Hippocampal formation (tissue), 2 donors: ENCODE measurements around the gene LOXHD1.

Source experiments
- DNase-seq, 2 donors: peaks; one replicate each; lab custom pipeline; 2025; lab: John Stamatoyannopoulos, UW

The LOXHD1 gene

DNA sequence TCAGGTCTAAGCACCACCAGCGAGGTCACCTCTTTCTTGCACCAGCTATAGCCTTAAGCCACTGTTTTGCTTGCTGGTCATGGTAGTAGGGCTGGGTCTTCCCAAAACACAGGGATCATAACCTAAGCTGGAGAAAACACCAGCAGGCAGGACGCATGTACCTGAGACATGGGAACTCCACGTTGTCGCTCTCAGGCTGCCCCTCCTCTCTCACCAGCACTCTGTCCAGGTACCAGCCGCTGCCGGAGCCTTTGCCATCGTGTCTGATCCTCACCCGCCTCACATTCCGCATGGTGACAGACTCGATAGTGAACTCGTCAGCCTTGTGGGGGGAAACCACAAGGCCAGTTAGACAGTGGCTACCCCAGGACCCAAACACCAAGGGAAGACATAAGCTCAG is 79.5 kb downstream of the LOXHD1 start:
- DNase-seq, result no peak

DNA sequence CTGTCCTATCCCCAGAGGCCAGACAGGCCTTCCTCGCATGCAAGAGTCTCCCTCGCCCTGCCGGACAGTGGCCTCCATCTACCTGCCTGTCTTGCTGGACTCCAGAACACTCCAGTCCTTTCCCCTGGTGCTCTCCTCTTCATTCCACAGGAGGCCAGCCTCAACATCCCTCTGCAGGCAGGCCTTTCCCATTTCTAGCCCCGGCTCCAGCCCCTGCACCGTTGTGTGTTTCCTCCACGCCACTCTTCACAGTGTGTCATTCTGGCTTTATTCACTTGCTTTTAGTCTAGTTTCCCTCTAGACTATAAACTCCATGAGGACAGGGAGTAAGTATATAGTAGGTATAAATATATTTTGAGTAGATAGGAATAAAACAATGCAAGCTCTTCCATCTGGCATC is 81.2 kb downstream of the LOXHD1 start:
- DNase-seq, result no peak

DNA sequence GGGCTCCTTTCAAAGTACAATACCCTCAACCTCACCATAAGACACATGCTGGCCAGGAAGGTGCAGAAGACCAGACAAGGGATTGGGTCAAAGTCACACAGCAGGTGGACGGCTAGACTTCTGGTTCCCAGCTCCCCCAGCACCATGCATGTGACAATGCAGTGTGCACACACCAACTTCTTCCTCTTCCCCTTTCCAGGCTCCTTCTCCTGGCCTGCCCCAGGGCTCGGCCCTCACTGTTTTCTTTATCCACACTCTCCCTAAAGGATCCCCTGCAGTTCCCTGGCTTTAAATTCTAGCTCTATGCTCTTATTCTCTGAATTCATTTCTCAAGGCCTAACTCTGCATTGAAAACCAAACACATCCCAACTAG is 82.3 kb downstream of the LOXHD1 start:
- DNase-seq, result peak in 1 of 2 donors; percentile 2

DNA sequence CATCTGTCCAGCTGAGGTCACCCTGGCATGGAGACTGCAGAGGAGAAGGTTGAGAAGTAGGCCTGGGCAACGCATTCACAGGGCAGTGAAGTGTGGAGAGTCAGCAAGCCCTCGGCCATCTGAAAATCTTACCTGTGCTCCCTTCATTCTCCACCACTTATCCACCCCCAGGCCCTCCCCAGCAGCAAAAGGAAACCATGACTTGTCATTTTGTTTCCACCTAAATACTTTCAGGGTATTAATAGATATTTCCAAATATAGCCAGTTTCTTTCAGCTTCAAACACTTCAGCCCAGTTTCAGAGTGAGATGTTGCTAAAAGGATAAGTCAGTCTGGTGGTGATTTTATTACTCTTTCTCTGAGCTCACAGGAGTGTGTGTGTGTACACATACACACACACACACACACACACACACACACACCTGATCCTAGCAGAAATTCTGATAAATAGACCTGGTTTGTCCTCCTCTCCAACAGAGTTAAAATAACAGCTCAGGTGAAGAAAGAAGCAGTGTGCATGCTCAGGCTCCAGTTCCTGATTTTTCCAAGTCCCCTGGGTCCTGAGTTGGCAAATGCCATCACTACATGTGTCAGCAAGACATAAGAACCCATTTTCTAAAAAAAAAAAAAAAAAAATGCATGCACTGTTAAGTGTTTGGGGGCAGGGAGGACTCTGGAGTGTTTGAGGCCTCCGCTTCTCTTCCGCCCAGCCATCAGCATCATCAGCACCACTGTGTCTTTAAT is 82.8 kb downstream of the LOXHD1 start:
- DNase-seq, result no peak

DNA sequence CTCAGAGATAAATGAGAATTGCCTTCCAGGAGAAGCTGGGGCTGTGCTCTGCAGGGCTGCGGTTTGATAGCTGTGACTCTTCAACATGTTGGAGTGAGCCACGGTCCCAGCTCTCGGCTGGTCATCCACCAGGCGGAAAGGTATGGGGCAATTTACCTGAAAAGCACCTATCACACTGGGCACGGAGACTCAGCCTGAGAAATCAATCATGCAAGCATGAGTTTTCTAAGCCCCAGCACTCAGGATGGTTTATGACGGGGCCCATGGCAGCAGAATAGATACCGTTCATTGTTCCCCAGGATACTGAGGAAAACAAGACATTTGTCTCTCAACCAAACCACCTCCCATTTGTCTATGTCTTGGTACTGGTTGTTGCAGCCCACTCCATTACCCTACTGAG is 83.9 kb downstream of the LOXHD1 start:
- DNase-seq, result no peak

DNA sequence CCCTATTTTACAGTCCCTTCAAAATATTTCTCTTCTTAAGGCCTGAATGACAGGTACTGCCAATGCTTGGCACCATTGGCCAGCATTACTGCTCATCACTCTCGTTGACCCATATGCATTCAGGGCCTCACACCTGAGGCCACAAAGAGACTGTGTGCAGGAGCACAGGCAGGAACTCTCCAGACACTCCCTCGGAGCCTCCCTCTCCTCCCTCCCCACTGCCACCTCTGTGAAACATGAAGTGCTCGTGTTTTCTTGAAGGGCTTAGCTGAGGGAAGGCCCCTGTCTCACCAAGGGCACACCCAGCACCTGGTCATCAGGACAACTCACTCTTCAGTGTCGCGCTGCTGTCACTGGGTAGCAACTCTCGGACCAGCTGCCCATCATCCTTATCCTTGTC is 85.3 kb downstream of the LOXHD1 start:
- DNase-seq, result no peak

DNA sequence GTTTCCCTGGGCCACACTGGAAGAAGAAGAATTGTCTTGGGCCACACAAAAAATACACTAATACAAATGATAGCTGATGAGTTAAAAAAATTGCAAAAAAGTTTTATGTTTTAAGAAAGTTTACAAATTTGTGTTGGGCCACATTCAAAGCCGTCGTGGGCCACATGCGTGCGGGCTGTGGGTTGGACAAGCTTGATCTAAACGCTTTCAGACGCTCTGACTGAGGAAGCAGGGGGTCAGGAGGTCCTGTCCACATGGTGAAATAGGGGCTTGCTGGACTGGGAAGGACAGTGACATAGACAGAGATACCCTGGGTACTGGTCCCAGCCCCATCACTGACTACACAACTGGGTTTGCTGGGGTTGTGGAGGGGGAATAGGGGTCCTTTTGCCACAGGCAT is 86.4 kb downstream of the LOXHD1 start:
- DNase-seq, result no peak

DNA sequence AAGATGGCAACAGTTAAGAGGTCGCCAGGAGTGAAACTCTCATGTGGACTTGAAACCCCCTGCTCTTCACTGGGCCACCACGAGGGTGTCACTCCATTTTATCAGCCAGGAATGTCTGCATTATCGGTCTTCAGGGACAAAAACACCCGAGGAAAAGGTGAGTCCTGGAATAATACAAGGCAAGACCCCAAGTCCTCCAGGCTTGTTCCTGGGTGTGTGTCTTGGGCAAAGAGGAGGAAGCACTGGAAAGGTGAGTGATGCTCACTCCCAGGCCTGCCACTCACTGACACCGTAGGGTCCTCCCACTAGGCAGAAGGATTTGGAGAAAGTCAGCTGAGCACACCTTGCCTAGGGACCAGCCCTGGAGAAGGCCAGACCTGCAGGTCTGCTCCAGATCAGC is 86.9 kb downstream of the LOXHD1 start:
- no peak for DNase-seq

DNA sequence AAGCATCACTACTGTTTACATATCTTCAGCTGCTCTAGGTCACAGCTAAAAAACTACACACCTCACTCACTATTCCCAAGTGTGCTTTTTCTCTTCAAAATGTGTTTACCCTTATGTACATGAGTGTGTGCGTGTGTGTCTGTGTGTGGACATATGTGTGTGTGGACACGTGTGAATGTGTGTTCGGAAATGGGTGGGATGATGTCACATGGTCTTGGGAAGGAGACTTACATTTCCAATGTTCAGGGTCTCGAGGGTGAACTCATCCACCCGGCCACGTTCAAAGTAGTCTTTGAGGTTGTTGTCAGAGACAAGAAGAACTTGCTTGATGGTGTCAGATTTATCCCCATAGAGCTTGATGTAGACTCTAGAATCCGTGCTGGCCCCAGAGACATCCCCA is 87.8 kb downstream of the LOXHD1 start:
- DNase-seq, result no peak

DNA sequence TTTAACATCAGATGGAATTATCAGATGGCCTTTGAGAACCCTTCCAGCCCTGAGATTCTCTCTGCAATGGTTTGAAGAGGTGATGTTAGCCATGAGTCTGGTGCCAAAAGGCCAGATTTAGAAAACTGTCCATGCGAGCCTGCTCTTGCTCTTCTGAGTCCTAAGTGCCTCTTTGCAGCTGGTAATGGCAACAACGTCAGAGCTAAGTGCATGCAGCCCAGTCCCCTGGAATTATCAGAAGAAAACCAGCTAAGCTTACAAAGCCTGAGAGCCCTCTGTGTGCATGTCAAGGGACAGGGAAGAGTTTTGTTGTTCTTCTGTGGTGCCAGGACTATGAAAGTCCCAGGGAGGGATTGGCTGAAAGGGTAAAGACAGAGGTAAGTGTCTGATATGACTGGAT is 89.8 kb downstream of the LOXHD1 start:
- DNase-seq, result no peak

DNA sequence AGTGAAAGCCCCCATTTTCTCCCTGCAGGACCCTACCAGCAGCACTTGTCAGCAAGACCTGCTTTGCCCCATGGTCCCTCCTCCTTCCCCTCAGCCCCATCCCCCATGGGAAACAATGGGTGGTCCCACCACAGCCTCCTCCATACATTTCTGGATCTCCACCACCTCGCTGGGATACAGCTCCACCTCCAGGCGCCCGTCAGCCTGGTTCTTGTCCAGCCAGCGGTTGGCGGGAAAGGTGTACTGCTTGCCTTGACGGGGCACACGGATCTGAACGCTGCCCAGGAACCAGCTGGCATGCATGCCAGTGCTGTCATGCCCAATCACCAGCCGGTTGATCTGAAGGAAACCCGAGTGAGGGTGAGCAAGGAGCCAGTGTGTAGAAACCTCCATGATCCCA is 90.9 kb downstream of the LOXHD1 start:
- no peak for DNase-seq

DNA sequence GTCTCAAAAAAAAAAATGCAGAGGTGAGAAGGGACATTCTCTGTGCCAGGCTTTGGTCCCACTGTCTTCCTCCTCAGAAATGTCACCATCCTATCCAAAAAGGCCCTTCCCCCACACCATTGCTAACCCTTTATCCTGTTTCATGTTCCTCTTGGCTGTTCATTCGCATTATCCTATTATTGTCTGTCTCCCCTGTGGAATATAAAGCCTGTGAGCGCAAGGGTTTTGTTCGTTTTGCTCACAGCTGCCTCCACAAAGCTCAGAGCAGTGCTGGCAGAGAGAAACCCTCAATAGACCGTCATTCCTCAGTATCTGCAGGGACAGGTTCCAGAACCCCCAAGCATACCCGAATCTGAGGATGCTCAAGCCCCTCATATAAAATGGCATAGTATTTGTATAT is 91.8 kb downstream of the LOXHD1 start:
- no peak for DNase-seq

DNA sequence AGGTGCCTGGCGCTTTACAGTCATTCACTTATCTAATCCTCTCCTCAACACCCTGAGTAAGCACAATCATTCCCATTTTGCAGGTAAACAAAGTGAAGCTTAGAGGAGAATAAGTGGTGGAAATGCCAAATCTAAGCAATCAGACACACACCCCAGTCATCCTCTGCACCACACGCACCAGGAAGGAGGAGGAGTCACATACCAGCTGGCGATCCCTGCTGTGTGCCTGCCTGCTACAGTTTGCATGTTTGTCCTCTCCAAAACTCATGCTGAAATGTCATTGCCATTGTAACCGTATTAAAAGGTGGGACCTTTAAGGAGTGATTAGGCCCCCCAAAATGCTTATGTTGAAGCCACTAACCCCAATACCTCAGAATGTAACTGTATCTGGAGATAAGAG is 93.7 kb downstream of the LOXHD1 start:
- DNase-seq, result no peak

DNA sequence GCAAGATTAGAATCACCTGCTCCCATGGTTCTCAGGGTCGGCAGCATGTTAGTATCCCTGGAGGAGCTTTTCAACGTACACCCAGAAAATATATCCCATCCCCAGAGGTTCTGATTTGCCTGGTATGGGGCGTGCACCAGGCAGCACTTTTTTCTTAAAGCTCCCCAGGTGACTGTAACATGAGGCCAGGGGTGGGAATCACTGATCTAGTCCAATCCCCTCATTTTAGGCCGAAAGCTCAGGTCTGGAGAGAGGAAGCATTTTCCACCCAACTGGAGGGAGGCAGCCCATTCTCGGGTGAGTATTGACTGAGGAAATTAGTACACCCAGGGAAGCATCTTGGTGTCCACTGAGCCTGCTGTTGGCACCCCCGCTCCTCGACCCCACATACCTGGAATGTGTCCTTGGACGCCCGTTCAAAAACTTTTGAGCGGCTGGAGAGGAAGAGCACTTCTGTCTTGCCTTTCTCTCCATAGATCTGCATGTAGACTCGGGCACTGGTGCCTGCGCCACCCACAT is 94.3 kb downstream of the LOXHD1 start:
- no peak for DNase-seq

DNA sequence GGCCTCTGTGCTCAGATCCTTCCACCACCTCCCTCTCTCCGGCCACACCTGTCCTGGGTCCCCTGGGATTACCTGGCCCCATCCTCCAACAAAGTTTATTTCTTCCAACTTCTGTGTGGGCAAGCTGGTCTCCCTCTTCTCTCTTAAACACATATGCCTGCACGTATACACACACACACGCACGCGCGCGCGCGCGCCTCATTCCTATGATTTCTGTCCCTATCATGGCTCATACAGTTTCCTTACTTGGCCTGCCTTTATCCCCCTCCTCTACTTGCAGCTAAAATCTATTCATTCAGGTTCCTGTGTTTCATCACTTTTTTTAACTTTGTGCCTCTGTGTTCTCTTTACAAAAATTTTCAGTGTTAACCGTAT is 96.4 kb downstream of the LOXHD1 start:
- DNase-seq, result no peak

DNA sequence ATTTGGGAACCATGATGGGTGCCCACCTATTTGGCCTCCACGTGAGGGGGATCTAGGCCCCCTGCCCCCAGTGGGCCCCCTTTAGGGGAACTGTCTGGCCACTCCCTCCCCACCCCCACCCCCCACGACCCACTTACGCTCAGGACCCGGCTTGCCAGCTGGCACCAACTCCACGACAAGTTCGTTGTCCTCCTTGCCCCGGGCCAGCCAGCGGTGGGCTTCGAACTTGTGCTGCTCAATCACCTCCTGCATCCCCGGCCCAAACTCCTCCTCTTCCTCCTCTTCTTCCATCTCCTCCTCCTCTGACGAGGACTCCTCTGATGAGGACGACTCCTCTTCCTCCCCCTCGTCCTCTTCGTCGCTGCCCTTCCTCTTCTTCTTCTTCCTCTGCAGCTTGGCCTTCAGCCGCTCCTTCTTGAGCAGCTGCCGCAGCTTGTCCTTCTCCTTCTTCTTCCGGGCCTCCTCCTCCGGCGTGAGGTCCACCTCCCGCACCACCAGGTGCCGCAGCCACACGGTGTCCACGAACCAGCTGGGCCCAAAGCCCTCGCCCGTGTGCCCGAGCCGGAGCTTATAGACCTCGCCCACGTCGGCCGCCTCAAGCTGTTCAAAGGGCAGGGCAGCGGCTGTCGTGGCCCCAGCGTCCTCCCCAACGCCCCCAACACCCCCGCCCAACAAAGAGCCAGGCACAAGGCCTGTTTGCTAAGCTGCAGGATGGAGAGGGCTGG is 96.9 kb downstream of the LOXHD1 start:
- DNase-seq, result no peak

DNA sequence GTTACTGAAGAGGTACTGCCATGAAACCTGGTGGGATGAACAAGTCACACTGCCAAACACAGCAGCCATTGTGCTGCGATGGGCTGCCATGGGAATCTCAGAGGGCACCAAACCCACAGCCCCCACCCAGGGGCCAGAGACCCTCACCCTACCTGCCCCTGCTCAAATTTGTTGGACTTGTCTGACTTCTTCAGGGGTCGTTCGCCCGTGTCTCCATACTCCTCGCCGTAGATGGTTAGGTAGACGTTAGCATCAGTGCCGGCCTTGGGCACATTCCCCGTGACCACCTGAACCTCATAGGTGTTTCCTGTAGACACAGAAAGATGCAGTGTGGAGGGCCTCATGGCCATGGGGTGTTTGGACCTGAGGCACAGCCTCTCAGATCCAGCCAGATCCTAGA is 97.7 kb downstream of the LOXHD1 start:
- DNase-seq, result no peak

DNA sequence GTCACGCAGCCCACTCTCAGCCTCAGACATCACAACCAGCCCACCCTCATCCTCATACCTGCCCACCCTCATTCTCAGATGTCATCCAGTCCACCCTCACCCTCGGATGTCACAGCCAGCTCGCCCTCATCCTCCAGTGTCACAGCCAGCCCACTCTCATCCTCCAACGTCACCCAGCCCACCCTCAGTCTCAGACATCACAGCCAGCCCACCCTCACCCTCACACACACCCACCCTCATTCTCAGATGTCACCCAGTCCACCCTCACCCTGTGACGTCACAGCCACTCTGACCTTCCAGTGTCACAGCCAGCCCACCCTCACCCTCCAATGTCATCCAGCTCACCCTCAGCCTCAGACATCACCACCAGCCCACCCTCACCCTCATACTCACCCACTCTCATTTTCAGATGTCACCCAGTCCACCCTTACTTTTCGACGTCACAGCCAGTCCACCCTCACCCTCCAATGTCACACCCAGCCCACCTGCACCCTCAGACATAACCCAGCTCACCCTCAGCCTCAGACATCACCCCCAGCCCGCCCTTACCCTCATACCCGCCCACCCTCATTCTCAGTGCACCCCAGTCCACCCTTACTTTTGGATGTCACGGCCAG is 100.3 kb downstream of the LOXHD1 start:
- no peak for DNase-seq

DNA sequence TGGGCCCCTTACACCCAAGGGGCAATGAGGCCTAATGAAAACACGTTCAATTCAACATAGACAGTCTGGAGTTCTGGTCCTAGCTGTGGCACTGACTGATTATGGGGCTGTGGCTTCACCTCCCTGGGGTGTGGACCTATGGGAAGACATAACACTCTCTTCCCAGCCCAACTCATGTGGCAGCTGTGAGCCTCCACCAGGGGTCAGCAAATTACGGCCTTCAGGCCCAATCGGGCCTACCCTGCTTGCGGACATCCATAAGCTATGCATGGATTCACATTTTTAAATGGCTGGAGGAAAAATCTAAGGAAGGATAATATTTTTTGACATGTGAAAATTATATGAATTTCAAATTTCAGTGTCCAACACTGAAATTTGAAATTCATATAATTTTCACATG is 101.3 kb downstream of the LOXHD1 start:
- DNase-seq, result peak in 1 of 2 donors; percentile 51

DNA sequence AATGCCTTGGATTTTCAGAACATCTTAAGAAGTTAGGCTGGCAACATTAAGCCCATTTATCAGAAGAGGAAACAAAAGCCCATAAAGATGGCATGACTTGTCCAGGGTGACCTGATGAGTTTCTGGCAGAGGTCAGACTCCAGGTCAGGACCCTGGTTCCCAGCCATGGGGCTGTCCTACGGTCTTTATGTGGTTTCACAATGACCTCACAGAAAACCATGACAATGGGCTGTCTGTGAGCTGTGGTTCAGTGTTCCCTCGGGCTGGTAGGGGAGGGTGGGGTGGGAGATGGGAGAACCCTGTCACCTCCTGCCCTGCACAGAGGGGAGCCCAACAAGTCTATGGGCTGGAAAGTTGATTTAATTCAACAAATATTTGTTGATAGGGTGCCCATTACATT is 101.8 kb downstream of the LOXHD1 start:
- peak; percentile 56 to 62 for DNase-seq

DNA sequence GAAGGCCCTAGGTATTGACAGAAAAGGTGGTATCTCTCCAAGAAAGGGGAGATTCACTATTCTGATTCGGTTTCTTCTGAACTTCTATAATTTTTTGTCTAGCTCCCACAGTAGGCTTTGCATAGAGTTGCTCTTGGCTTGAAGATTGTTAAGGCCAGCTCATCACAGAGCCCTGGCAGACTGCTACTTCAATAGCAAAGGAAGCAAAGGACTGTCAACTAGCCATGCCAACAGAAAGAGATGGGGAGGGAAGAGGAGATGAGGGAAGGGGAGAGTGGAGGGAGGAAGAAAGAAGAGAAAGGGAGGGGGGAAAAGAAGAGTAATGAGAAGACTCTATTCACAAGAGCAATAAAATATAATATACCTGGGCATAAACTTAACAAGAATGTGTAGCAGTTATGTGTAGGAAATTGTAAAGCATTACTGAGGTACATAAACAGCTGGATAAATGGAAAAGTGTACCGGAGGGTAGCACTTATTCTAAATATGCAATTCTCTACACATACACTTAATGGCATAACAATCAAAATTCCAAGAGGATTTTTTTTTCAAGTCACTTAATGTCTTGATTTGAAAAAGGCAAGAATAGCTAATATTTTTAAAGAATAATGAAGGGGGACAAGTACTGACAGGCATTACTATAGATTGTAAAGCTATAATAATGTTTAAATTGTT is 102.5 kb downstream of the LOXHD1 start:
- DNase-seq, result no peak

DNA sequence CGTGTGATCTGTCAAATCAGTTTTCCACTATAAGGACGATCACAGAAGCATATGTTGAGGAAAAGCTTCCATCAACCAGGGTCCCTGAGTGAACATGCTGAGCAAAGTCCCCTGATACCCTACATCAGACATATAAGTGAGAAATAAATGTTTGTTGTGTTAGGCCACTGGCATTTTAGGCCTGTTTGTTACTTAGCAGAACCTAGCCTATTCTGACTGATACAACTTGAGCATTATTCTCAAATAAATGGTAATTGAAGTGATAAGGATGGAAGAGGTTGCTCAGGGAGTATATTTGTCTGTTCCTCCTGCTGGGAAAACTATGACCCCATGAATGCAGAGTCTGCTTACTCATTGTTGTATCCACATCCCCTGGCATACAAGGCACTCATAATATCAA is 106.4 kb downstream of the LOXHD1 start:
- no peak for DNase-seq

DNA sequence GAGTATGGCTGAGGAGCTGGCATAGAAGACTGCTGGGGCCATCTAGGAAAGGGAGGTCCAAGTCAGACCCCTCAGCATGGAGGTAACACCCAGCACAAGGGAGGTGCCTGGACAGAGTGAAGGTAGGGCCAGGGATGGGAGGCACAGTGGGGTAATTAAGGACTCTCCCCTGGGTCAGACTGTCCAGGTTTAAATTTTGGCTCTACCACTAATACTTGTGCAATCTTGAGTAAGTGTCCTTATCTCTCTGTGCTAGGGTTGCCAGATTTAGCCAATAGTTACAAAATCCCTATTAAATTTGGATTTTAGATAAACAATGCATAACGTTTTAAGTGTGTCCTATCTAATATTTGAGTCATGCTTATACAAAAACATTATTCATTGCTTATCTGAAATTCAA is 109.5 kb downstream of the LOXHD1 start:
- DNase-seq, result no peak
